Esophagus muscularis mucosa (tissue), 3 donors: ENCODE results near the gene DUSP18.

ENCODE experiments used
- CTCF ChIP-seq, 3 experiments: fragments of 200-600 bp in 2 of 3; fragments of 450-650 bp in 1 of 3; sonication (generic) in 2 of 3; IDR thresholded peaks; one replicate each; pipeline ENCODE4 v1.5.1; 2017 to 2019; ENCODE audit warnings: antibody characterized with exemption in 3 of 3, mild to moderate bottlenecking in 2 of 3, moderate library complexity in 1 of 3
- POLR2A ChIP-seq: fragments of 450-650 bp; IDR thresholded peaks from one replicate; pipeline ENCODE4 v1.6.1; 2017; ENCODE audit warnings: antibody characterized with exemption, moderate library complexity, mild to moderate bottlenecking, low read depth

- TF ChIP-seq CTCF (IDR thresholded peaks at IDR 0.05) (no peak), POLR2A (no peak)
Observed at GRCh38 chr22:30617819-30618218, 49.9 kb downstream of the DUSP18 start.
